GM18502 (cell line): ENCODE results near the gene DOCK10.
"Not testable (repeated sequence)": the region's sequence is repeated elsewhere in the genome, so short reads cannot be mapped to it uniquely, and the experiment has no call there.

Experiments used
- ATAC-seq: cut with Tn5 transposase; IDR thresholded peaks from one replicate; pipeline ENCODE4 v1.9.1; 2021; ENCODE audit warnings: mild to moderate bottlenecking; ENCODE audit not compliant: unreplicated experiment, poor library complexity

DOCK10 gene

GRCh38 chr2:224951723-224952481 is 90.4 kb downstream of the DOCK10 start:
- ATAC-seq = peak; percentile 41

- ATAC-seq = no peak
These were observed 93.4 kb downstream of the DOCK10 start for GRCh38 chr2:224948859-224949258.

- no peak for ATAC-seq
These were observed 94.3 kb downstream of the DOCK10 start for GRCh38 chr2:224948005-224948404.

GRCh38 chr2:224947566-224947965 is 94.7 kb downstream of the DOCK10 start:
- ATAC-seq = no peak

- peak; percentile 73 for ATAC-seq
These were observed 95.4 kb downstream of the DOCK10 start for GRCh38 chr2:224946895-224947294.

GRCh38 chr2:224944707-224945547 is 97.3 kb downstream of the DOCK10 start:
- peak; percentile 24 for ATAC-seq

- not testable (repeated sequence) for ATAC-seq
These were observed 98.6 kb downstream of the DOCK10 start for GRCh38 chr2:224943601-224944041.

GRCh38 chr2:224941960-224942359 is 100.3 kb downstream of the DOCK10 start:
- no peak for ATAC-seq

- no peak for ATAC-seq
These were observed 101.7 kb downstream of the DOCK10 start for GRCh38 chr2:224940618-224941017.

GRCh38 chr2:224938651-224939182 is 103.6 kb downstream of the DOCK10 start:
- ATAC-seq = peak; percentile 58

GRCh38 chr2:224937887-224938286 is 104.4 kb downstream of the DOCK10 start:
- peak; percentile 91 for ATAC-seq

- no peak for ATAC-seq
These were observed 107.6 kb downstream of the DOCK10 start for GRCh38 chr2:224934526-224935188.

GRCh38 chr2:224933431-224933830 is 108.8 kb downstream of the DOCK10 start:
- ATAC-seq = no peak

GRCh38 chr2:224932522-224932921 is 109.7 kb downstream of the DOCK10 start:
- ATAC-seq = no peak

- no peak for ATAC-seq
These were observed 110.3 kb downstream of the DOCK10 start for GRCh38 chr2:224931956-224932355.

- no peak for ATAC-seq
These were observed 111.3 kb downstream of the DOCK10 start for GRCh38 chr2:224930990-224931389.

- no peak for ATAC-seq
These were observed 112.1 kb downstream of the DOCK10 start for GRCh38 chr2:224930124-224930523.

- no peak for ATAC-seq
These were observed 112.8 kb downstream of the DOCK10 start for GRCh38 chr2:224929512-224929911.

GRCh38 chr2:224927646-224928173 is 114.6 kb downstream of the DOCK10 start:
- no peak for ATAC-seq

- ATAC-seq = no peak
These were observed 115.3 kb downstream of the DOCK10 start for GRCh38 chr2:224927011-224927410.

- peak; percentile 30 for ATAC-seq
These were observed 116.5 kb downstream of the DOCK10 start for GRCh38 chr2:224925810-224926100.
